ENCODE data around the gene ATP13A3.
A peak's percentile ranks its signal among the peaks of the same experiment; 100 is the strongest.

ATP13A3 gene

DNA sequence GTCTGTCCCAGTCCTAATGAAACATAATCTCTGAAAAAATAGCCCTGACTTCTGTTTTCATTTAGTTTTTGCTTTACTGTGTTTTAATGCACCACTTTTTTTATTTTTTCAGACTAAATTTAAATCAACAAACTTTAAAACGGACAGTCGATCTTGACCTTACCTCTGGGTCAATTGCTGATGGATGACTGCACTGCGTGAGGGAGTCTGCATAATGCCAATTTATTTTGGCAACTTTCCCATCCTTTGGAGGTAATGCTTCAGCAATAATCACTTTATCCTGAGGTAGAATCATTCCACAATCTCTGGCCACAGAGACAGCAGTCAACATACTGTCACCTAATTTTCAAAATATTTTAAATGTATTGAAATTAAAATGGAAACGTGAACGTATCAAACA, 55.2 kb downstream of the ATP13A3 start:
- DNase-seq, result no peak

DNA sequence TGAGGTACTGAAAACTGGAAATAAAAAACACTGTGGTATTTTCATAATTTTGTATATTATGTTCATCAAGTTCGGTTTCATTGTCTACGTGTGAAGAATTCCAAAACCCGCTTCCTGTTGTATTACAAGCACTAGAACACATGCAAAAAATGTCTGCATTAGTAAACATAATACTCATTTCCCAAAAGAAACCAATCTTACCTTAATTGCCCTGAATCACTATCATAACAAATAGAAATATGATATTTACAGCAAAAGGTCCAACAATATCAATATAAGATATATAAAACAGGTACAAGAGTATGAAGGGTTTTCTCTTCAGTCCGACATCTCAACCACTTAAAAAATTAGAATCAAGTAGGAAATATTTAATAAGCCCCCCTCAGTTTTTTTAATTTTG, 61.4 kb downstream of the ATP13A3 start:
- no peak for DNase-seq

DNA sequence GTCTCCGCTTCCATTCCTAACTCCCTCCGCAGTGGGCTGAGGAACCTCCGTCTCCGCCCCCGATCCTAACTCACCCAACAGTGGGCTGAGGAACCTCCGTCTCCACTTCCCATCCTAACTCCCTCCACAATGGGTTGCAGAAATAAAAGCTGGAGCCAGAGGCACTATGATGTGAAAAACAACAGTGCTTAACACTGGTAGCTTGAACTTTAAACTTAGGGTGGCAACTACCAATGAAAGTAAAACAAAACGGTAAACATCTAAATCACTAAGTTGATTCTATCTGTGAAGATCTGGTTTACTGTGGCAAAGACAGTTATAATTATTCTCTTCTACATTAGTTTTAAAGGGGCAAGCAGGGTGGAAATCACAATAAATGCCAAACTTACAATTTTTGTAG, 61.8 kb downstream of the ATP13A3 start:
- DNase-seq, result no peak

DNA sequence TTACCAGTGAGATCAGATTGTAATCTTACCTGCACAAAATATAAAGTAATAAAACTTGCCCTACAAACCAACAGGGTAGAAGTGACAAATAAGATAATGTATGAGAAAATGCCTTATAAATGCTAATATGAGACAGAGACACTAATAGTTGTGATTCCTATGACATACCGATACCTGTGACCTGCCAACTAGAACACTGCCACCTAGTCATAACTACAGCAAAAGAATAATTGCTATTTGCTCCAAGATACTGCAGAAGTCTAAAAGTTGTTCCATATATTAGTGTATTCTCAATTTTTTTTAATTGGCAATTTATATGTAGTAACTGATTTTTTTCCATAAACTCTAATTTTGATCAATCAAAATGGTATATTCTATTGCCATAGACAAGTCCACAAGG, 62.4 kb downstream of the ATP13A3 start:
- DNase-seq, result no peak

DNA sequence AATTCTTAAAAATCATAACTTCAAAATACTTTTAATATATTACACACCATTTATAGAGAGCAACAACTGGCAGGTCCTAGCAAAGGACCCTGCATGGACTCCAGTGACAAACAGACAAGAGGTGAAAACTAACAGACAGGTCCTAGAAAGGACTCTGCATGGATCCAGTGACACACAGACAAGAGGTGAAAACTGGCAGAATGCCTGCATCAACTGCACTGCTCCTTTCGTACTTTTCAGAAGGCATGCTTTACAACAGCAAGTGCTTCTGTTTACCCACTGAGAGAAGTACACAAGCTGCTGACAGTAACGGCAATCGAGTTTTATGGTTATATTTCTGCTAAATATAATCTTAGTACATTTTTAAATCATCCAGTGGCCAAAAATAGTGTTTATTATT, 63.5 kb downstream of the ATP13A3 start:
- DNase-seq, result no peak

DNA sequence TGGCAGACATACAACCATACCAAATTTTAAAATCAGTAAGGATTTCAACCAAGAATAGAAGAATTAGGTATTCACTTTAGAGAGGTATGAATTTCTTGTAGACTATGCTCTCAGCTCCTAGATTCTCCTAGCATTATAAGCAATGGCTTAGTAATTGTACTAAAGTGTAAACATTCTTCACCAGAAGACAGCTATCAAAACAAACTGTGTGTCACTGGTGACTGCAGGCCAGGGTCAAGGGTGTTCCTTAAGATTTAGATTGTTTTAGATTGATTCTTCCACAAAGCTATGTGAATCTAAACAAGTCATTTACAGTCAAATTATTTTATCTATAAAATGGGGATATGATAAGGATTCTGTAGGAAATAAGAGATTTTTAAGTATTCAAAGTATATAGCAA, 64.6 kb downstream of the ATP13A3 start:
- DNase-seq, result no peak

DNA sequence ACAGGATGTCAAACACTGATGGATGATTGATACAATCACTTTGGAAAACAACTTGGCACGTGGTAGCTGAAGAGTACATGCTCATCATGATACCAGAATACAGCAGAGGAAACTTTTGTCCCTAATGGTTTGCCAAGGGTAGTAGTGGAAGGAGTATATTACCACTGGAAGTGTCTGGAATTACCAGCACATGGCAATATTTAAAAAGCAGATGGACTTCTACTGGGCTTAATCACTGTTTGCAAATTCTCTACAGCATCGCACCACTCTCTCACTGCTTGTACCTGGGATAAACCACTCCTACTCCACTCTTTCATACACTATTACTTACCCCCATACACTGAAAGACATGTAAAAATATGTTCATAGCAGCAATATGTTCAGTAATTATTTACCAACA, 68.1 kb downstream of the ATP13A3 start:
- no peak for DNase-seq

DNA sequence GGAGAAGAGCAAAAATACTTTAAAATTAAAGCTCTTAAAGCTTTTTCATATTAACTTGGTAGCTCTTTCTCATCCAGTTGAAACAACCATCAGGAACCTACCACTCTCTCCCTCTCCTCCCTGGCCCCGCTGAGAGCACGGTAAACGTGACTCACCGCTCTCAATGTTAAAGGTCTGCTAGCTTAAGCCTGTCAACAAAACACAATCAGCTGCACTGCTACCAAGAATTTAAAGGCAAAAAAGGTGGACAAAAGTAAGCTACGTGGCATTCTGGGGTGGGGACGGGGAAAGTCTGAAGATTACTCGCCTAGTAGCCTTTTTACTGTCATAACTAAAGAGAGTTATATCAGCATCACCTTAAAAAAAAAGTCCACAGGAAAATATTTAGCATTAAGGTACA, 79.4 kb downstream of the ATP13A3 start:
- no peak for DNase-seq

DNA sequence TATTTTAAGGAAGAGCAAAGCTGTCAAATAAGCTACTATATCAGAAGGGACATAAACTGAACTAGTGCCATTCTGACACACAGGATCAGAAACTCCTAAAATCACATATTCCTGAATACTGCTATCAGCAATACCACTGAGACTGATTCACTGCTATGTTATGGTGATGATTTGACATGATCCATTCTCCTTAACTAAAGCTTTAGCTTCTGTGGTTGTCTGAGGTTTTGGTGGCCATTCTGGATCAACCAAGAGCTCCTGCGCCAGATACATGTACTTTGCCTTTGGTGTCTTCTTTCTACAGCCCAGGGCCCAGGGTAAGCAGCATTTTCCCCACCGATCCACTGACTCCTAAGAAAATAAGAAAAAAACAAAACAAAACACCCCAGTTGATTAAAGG, 81.0 kb downstream of the ATP13A3 start:
- DNase-seq, result no peak

DNA sequence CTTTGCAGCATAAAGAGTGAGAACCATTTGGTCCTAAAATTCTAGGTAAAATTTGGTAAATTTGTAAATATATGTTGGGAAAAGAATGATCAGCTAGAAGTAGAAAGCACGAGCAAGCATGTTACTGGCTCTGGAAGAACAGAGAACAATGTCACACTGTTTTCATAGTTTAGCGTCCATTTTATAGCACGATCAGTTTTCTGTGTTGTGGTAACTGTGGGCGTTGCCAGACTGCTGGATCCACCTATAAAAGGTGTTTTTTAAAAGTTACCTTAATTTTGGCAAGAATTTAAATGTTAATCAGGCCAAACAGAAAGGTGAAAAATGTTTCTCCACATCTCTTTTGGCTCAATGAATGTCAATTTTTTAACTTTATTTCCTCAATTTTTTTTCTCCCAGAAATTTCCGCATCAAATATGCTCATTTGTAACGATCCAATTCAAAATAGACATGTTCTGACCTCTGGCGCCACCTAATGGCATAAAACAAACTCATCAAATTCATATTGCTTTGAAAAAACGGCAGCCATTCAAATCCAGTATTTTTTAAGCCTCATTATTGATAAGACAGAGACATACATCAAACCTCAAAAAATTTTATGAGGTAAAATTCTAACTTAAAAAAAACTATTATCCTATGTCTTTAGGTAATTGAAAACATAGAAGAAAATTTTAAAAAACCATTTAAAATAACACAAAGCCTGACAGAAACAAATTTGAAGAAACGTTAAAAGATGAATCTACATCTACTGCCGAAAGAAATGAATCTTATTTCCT, 82.2 kb downstream of the ATP13A3 start:
- peak; percentile 16 for DNase-seq

DNA sequence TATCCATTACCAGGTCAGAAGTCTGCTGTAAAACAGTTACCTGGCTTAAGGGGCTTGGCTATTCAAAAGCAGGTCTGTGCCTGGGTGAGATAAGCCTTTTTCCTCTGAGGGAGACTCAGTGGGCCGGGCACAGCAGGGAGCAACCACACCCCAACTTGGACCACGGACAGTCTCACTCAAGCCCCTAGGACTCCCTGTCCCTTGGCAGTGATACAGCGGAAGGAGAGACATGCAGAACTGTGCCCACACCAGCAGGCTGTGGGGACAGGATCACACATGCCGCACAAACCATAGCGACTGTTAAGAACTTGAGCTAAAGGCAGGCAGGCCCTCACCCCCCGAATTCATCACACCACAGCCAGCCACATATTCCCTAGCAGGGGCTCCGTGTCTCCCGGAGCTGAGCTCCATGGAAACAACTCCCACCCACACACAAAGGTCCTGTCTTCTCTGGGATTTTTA, 84.9 kb downstream of the ATP13A3 start:
- no peak for DNase-seq

DNA sequence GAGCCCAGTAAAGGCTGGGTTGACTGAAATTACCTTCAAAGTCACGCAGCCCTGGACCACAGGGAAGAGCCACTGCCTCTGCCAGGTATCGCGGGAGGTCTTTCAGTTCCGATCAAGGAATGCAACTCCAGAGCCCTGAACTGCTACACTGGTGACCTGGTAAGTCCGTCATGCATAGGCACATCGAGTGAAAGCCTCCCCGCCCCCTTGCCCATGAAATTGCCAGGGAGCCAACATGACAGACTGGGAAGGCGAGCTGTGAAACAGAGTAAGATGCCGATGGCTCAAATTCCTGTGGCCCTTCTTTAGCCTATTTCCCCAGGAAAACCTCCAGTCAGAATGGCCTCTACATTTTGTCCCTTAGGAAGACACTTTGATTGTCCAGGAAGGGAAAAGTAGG, 85.5 kb downstream of the ATP13A3 start:
- no peak for DNase-seq

DNA sequence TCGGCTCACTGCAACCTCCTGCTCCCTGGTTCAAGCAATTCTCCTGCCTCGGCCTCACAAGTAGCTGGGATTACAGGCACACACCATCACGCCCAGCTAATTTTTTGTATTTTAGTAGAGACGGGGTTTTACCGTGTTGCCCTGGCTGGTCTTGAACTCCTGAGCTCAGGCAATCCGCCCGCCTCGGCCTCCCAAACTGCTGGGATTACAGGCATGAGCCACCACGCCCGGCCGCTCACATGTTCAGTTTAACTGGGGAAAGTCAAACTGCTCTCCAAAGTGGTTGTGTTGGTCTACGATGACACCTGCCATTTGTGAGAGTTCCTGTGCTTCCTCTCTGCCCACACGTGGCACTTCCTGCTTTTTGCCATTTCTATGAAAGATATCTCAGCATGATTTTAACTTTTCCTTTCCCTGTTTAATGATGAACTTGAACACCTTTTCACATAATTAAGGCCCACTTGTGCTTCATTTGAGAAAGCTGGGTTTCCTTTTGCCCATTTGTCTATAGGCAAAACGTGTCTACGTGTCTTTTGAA, 86.9 kb downstream of the ATP13A3 start:
- no peak for DNase-seq

DNA sequence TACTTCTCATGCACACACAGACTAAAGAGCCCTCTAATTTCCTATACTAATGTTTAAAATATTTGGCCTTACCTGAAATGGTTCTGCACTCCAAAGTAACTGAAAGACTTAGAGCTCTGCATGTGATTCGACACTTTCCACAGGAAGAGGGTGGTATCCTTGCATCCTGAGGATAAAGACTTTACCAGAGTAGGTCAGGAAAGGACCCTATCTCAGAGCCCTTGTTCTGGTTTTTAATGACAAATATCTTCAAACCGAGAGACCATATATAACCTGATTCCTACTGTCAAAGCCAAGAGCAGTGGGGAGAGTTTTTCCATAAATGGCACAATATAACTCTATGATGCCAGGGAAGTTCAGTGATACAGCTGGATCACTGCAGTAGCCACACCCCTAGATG, 87.6 kb downstream of the ATP13A3 start, which contains the start of gene GP5:
GP5 (minus strand) TSS at position 101 of the 400 bp plus-strand sequence. CDS start 984 bp downstream, outside the sequence.
- no peak for DNase-seq

DNA sequence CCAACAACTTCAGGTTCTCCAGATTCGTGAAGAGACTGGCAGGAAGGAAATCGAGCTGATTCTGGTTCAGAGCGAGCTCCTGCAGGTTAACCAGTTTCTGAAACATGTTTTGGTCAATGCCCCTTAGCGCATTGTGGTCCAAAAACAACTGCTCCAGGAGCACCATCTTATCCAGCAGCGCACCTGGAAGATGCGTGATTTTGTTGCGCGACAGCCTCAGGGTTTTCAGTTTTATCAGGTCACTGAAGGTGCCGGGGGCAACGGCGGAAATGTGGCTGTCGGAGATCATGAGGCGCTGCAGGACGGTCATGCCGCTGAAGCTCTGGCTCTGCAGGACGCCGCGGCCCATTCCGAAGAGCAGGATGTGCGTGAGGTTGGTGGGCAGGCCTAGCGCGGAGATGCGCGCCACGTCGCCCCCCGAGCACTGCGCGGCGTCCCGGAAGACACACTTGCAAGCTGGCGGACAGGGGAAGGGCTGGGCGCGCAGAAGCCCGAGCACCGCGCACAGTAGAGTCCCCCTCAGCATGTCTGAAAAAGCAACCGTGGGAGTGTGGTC, 89.0 kb downstream of the ATP13A3 start:
- no peak for DNase-seq

DNA sequence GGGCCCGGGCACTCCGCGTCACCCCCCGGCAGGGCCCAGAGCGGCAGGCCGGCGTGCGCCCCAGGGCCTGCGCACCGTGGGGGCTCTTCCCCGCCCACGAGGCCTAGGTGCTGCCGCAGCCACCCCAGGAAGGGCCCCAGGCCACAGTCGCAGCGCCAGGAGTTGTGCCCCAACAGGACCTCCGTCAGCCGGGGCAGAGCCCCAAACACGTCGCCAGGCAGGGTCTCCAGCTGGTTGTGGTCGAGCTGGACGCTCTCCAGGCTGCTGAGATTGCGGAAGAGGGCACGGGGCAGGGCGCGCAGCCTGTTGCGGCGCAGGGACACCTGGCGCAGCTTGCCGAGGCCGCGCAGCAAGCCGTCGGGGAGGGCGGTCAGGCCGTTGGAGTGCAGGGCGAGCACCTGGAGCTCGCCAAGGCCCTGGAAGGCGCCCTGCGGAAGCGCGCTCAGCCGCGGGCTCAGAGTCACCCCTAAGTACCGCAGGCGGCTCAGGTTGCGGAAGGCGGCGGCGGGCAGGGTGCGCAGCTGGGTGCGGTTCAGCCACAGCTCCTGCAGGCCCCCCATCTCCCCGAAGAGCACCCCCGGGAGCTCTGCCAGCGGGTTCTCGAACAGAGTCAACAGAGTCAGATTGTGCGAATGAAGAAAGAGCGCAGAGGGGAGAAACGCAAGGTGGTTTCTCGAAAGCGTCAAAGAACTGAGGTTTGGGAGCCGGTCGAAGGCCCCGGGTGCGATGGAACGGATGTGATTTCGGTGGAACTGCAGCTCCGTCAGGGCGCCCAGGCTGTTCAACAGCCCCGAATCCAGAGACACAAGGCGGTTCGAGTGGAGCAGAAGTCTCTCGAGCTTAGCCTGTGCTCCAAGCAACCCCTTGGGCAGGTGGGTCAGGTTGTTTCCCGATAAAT, 89.7 kb downstream of the ATP13A3 start:
- no peak for DNase-seq

DNA sequence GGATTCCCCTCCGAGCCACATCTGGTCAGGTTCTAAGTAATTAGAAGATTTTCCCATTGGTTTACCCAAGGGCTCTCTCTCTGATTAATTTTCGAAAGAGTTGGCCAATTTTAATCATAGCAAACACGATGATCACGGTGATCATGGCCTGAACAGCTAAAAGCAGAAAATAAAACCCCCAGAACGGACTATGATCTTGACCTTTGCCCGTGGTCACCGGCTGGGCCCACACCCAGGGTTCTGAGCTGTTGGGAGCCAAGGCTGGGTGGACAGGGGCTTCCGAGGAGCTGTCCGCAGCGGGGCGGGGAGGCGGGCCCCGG, 90.3 kb downstream of the ATP13A3 start:
- DNase-seq, result no peak

DNA sequence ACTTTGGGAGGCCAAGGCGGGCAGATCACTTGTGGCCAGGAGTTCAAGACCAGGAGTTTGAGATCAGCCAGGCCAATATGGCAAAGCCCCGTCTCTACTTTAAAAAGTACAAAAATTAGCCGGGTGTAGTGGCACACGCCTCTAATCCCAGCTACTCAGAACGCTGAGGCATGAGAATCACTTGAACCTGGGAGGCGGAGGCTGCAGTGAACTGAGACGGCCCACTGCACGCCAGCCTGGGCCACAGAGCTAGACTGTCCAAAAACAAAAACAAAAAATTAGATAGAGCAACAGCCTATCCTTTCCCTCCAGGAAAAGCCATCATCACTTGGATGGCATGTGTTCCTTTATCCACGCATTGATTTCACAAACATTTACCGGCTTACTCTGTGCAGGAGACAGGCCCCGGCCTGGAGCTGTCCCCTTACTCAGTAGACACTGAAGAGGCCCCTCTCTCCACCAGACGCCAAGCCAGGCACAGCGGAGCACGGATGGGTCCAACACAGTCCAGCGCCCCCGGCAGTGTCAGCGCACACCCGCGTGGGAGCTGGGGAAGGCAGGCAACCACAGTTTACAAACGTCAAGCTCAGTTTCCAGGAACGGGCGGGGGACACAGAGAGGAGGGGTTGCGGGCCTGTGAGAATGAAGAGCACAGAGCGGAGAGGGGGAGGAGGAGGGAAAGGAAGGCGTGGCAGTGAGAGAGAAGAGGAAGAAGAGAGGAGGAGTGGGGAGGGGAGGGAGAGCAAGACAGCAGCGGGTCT, 90.8 kb downstream of the ATP13A3 start:
- DNase-seq, result no peak

DNA sequence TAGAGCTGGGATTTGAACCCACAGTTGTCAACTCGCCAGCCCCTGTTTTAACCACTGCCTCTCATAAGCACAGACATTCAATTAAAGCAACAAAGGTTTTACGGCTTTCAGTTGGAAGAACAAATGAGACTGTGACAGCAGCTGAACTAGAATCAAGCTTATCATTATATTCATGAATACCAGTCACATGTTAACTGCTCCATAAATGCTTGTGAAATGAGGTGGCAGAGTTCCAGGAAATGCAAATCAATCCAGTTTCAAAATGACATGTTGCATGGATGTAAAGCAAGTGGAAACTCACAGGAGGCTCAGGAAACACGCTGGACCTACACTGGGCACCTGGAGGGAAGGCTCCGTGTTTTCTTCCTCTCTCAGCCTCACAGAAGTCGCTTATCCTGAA, 91.6 kb downstream of the ATP13A3 start:
- DNase-seq, result no peak

DNA sequence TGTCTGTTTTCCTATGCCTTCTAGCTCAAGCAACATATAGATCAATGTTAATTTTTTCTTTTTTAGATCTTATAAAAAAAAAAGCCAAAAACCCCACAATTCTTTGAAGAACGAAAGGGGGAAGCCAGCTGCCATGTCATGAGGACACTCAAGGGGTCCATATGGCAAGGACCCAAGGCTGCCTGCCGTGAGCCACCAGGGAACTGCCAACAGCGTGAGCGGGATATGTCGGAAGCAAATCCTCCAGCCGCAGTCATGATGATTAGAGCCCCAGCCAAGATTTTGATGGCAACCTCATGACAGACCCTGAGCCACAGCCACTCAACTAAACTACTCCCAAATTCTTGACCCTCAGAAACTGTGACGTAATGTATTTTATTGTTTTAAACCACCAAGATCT, 94.2 kb downstream of the ATP13A3 start:
- no peak for DNase-seq

DNA sequence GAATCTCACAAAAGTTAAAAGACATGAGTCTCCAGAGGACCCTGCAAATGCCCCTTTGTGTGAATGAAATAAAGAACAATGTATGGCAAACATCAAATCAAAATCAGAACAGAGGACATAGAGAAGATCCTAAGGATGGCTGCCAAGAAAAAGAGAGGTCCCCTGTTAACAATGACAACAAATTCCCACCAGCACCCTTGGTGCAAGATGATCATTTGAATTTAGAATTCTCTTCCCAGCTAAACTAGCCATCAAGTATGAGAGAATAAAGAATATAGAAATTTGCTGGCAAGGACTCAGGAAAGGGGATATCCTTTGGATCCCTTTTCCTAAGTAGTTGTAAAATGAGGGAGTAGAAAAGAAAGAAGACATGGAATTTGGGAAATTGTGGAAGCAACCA, 96.0 kb downstream of the ATP13A3 start:
- DNase-seq, result no peak

DNA sequence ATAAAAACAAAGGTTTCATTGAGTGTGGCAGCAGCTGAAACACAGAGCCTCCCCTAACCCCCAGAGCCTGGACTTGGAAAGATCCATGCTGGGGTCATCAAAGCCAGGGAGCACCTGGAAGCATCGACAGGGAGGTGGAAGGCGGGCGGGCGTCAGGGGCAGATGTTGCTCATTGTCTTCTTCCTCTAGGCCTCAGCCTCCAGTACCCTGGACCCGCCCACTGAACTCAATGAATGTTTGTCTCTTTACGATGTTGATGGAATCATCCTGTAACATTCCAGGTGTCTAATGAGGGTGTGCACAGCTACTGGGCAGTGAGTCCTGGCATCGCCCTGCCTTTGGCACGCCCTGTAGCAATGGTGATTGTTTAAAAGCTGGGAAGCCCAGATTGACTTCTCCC, 97.5 kb downstream of the ATP13A3 start:
- DNase-seq, result no peak

DNA sequence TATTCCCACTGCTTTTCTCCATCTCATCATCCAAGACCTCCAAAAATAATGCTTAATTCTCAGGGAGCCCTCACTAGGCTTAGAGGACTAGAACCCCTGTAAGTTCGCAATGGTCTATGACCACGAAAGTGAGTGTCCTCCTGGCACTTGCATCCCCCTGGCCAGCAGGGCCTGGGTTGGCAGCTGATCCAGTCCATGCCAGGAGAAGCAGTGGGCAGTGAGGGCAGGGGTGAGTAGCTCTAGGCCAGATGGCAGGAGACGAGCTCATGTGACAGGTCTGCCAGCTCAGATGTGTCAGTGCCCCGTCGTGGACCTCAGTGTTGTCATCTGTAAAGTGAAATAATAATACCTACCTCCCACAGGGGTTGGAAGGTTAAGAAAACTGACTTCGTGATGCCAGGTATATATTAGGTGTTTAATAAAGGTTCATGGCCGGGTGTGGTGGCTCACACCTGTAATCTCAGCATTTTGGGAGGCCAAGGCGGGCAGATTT, 98.8 kb downstream of the ATP13A3 start:
- DNase-seq, result no peak
